Measurements from ENCODE around the gene IGF1R. TPM values are rescaled to one million over a fixed set of nuclear protein-coding genes. Genes with fewer than 3 reads are reported as not detected.

IGF1R gene
- total RNA-seq, 5 donors from 2014 or later (not counting 1 experiment from before 2014, with no cell fraction given) = 40.3 to 97.2 (median 79.4) TPM

- no peak overlapping the region for H3K4me3 ChIP-seq (ENCODE audit: control insufficient read depth in 1 of 2, extremely low read depth in 1 of 2, low read length in 1 of 2)
- Mint-ChIP-seq H3K9me3 (peaks cover 6 to 15% (median 7%) of the 10 kb centered on the region in 3 donors), H3K36me3 (no peaks in the 10 kb centered on the region), H3K4me1 (no peaks in the 10 kb centered on the region), H3K27me3 (peaks cover 2 to 6% of the 10 kb centered on the region in 2 donors), H3K27ac (no peak overlapping the region), H3K4me3 (no peak overlapping the region)
- no peaks in the 10 kb centered on the region for H3K4me1 ChIP-seq (ENCODE audit: control insufficient read depth in 1 of 2, extremely low read depth in 1 of 2, insufficient read depth in 2 of 2, low read length in 2 of 2)
- ChIA-PET POLR2A (no interaction called here), CTCF (no interaction called here)
- no peak for ATAC-seq (replicated peaks in 1 of 4)
- DNase-seq = no peak
- no peaks in the 10 kb centered on the region for H3K36me3 ChIP-seq (ENCODE audit: control insufficient read depth in 2 of 2, extremely low read depth in 1 of 2, insufficient read depth in 1 of 2, low read length in 1 of 2)
- no peaks in the 10 kb centered on the region for H3K27me3 ChIP-seq (replicated peaks in 1 of 2; ENCODE audit: control insufficient read depth in 2 of 2, extremely low read depth in 1 of 2, insufficient read depth in 2 of 2, low read length in 1 of 2)
- no peaks in the 10 kb centered on the region for H3K9me3 ChIP-seq
- H3K27ac ChIP-seq (ENCODE audit: low read length) = no peak overlapping the region
These were observed 347.8 kb downstream of the IGF1R start for GRCh38 chr15:98996169-98996568.

- Histone ChIP-seq H3K4me3 (ENCODE audit: control insufficient read depth in 1 of 2, extremely low read depth in 1 of 2, low read length in 1 of 2) (no peak overlapping the region), H3K27me3 (replicated peaks in 1 of 2; ENCODE audit: control insufficient read depth in 2 of 2, extremely low read depth in 1 of 2, insufficient read depth in 2 of 2, low read length in 1 of 2) (no peaks in the 10 kb centered on the region), H3K4me1 (ENCODE audit: control insufficient read depth in 1 of 2, extremely low read depth in 1 of 2, insufficient read depth in 2 of 2, low read length in 2 of 2) (no peaks in the 10 kb centered on the region), H3K36me3 (ENCODE audit: control insufficient read depth in 2 of 2, extremely low read depth in 1 of 2, insufficient read depth in 1 of 2, low read length in 1 of 2) (no peaks in the 10 kb centered on the region), H3K9me3 (no peaks in the 10 kb centered on the region), H3K27ac (ENCODE audit: low read length) (no peak overlapping the region)
- ChIA-PET CTCF (no interaction called here), POLR2A (no interaction called here)
- no peak overlapping the region for H3K4me3 Mint-ChIP-seq
- peaks cover 2 to 6% of the 10 kb centered on the region in 2 donors for H3K27me3 Mint-ChIP-seq
- WGBS (ENCODE audit: insufficient coverage) = no CpG with 5 or more reads among the region's 6 CpGs
- ATAC-seq (replicated peaks in 1 of 4) (no peak), DNase-seq (no peak)
- no peaks in the 10 kb centered on the region for H3K36me3 Mint-ChIP-seq
- peaks cover 6 to 15% (median 7%) of the 10 kb centered on the region in 3 donors for H3K9me3 Mint-ChIP-seq
- H3K27ac Mint-ChIP-seq = no peak overlapping the region
- H3K4me1 Mint-ChIP-seq = no peaks in the 10 kb centered on the region
These were observed 348.3 kb downstream of the IGF1R start for GRCh38 chr15:98996624-98997023.

- no peaks in the 10 kb centered on the region for H3K36me3 Mint-ChIP-seq
- DNase-seq (no peak), ATAC-seq (replicated peaks in 1 of 4) (no peak)
- H3K4me1 Mint-ChIP-seq = peaks cover 0 to 2% (median 0%) of the 10 kb centered on the region in 3 donors
- peaks cover 6 to 15% (median 7%) of the 10 kb centered on the region in 3 donors for H3K9me3 Mint-ChIP-seq
- H3K4me3 Mint-ChIP-seq = no peak overlapping the region
- H3K27me3 Mint-ChIP-seq = peaks cover 2 to 3% of the 10 kb centered on the region in 2 donors
- ChIA-PET CTCF (no interaction called here), POLR2A (no interaction called here)
- Histone ChIP-seq H3K27me3 (replicated peaks in 1 of 2; ENCODE audit: control insufficient read depth in 2 of 2, extremely low read depth in 1 of 2, insufficient read depth in 2 of 2, low read length in 1 of 2) (no peaks in the 10 kb centered on the region), H3K27ac (ENCODE audit: low read length) (no peak overlapping the region), H3K9me3 (no peaks in the 10 kb centered on the region), H3K4me3 (ENCODE audit: control insufficient read depth in 1 of 2, extremely low read depth in 1 of 2, low read length in 1 of 2) (no peak overlapping the region), H3K36me3 (ENCODE audit: control insufficient read depth in 2 of 2, extremely low read depth in 1 of 2, insufficient read depth in 1 of 2, low read length in 1 of 2) (no peaks in the 10 kb centered on the region), H3K4me1 (ENCODE audit: control insufficient read depth in 1 of 2, extremely low read depth in 1 of 2, insufficient read depth in 2 of 2, low read length in 2 of 2) (peaks cover 2 to 6% of the 10 kb centered on the region in 2 experiments)
- WGBS (ENCODE audit: insufficient coverage) = 95% methylated on average over 3 of the region's 3 CpGs
- no peak overlapping the region for H3K27ac Mint-ChIP-seq
These were observed 349.0 kb downstream of the IGF1R start for GRCh38 chr15:98997312-98997711.

- no peak overlapping the region for H3K4me3 ChIP-seq (ENCODE audit: control insufficient read depth in 1 of 2, extremely low read depth in 1 of 2, low read length in 1 of 2)
- no peak for DNase-seq
- Mint-ChIP-seq H3K27ac (no peak overlapping the region), H3K4me3 (no peak overlapping the region), H3K27me3 (peaks cover 0 to 2% of the 10 kb centered on the region in 2 donors), H3K4me1 (peaks cover 0 to 2% (median 2%) of the 10 kb centered on the region in 3 donors), H3K36me3 (no peaks in the 10 kb centered on the region), H3K9me3 (peaks cover 6 to 15% (median 7%) of the 10 kb centered on the region in 3 donors)
- CTCF ChIA-PET = no interaction called here
- 93% methylated on average over 9 of the region's 9 CpGs for WGBS (ENCODE audit: insufficient coverage)
- no peak overlapping the region for H3K27ac ChIP-seq (ENCODE audit: low read length)
- no peaks in the 10 kb centered on the region for H3K36me3 ChIP-seq (ENCODE audit: control insufficient read depth in 2 of 2, extremely low read depth in 1 of 2, insufficient read depth in 1 of 2, low read length in 1 of 2)
- peaks cover 6 to 7% of the 10 kb centered on the region in 2 experiments for H3K4me1 ChIP-seq (ENCODE audit: control insufficient read depth in 1 of 2, extremely low read depth in 1 of 2, insufficient read depth in 2 of 2, low read length in 2 of 2)
- H3K9me3 ChIP-seq = no peaks in the 10 kb centered on the region
- no peak for ATAC-seq (replicated peaks in 1 of 4)
- POLR2A ChIA-PET = no interaction called here
- no peaks in the 10 kb centered on the region for H3K27me3 ChIP-seq (replicated peaks in 1 of 2; ENCODE audit: control insufficient read depth in 2 of 2, extremely low read depth in 1 of 2, insufficient read depth in 2 of 2, low read length in 1 of 2)
These were observed 349.4 kb downstream of the IGF1R start for GRCh38 chr15:98997755-98998154.

- ChIA-PET CTCF (no interaction called here), POLR2A (no interaction called here)
- no peak overlapping the region for H3K4me3 Mint-ChIP-seq
- no peak overlapping the region for H3K27ac Mint-ChIP-seq
- H3K4me3 ChIP-seq (ENCODE audit: control insufficient read depth in 1 of 2, extremely low read depth in 1 of 2, low read length in 1 of 2) = no peak overlapping the region
- H3K27me3 Mint-ChIP-seq = peaks cover 0 to 2% of the 10 kb centered on the region in 2 donors
- no peaks in the 10 kb centered on the region for H3K36me3 ChIP-seq (ENCODE audit: control insufficient read depth in 2 of 2, extremely low read depth in 1 of 2, insufficient read depth in 1 of 2, low read length in 1 of 2)
- H3K36me3 Mint-ChIP-seq = no peaks in the 10 kb centered on the region
- H3K9me3 ChIP-seq = no peaks in the 10 kb centered on the region
- DNase-seq (no peak), ATAC-seq (replicated peaks in 1 of 4) (no peak)
- H3K9me3 Mint-ChIP-seq = peaks cover 6 to 15% (median 7%) of the 10 kb centered on the region in 3 donors
- 70% methylated on average over 2 of the region's 3 CpGs for WGBS (ENCODE audit: insufficient coverage)
- no peak overlapping the region for H3K27ac ChIP-seq (ENCODE audit: low read length)
- no peaks in the 10 kb centered on the region for H3K27me3 ChIP-seq (replicated peaks in 1 of 2; ENCODE audit: control insufficient read depth in 2 of 2, extremely low read depth in 1 of 2, insufficient read depth in 2 of 2, low read length in 1 of 2)
- peaks cover 6 to 8% of the 10 kb centered on the region in 2 experiments for H3K4me1 ChIP-seq (ENCODE audit: control insufficient read depth in 1 of 2, extremely low read depth in 1 of 2, insufficient read depth in 2 of 2, low read length in 2 of 2)
- peaks cover 0 to 5% (median 2%) of the 10 kb centered on the region in 3 donors for H3K4me1 Mint-ChIP-seq
These were observed 349.9 kb downstream of the IGF1R start for GRCh38 chr15:98998279-98998678.

GRCh38 chr15:98999233-98999632 is 350.9 kb downstream of the IGF1R start:
- ATAC-seq (replicated peaks in 1 of 4) (no peak), DNase-seq (no peak)
- Mint-ChIP-seq H3K9me3 (peaks cover 6 to 15% (median 7%) of the 10 kb centered on the region in 3 donors), H3K36me3 (no peaks in the 10 kb centered on the region), H3K27ac (no peak overlapping the region), H3K4me1 (peaks cover 0 to 8% (median 4%) of the 10 kb centered on the region in 3 donors), H3K27me3 (peaks cover 0 to 2% of the 10 kb centered on the region in 2 donors), H3K4me3 (no peak overlapping the region)
- WGBS (ENCODE audit: insufficient coverage) = no CpG with 5 or more reads among the region's 2 CpGs
- Histone ChIP-seq H3K27me3 (replicated peaks in 1 of 2; ENCODE audit: control insufficient read depth in 2 of 2, extremely low read depth in 1 of 2, insufficient read depth in 2 of 2, low read length in 1 of 2) (no peaks in the 10 kb centered on the region), H3K9me3 (no peaks in the 10 kb centered on the region), H3K4me3 (ENCODE audit: control insufficient read depth in 1 of 2, extremely low read depth in 1 of 2, low read length in 1 of 2) (no peak overlapping the region), H3K4me1 (ENCODE audit: control insufficient read depth in 1 of 2, extremely low read depth in 1 of 2, insufficient read depth in 2 of 2, low read length in 2 of 2) (peaks cover 6 to 8% of the 10 kb centered on the region in 2 experiments), H3K36me3 (ENCODE audit: control insufficient read depth in 2 of 2, extremely low read depth in 1 of 2, insufficient read depth in 1 of 2, low read length in 1 of 2) (no peaks in the 10 kb centered on the region), H3K27ac (ENCODE audit: low read length) (no peak overlapping the region)
- CTCF ChIA-PET = no interaction called here
- POLR2A ChIA-PET = no interaction called here

GRCh38 chr15:99002226-99002625 is 353.9 kb downstream of the IGF1R start:
- Mint-ChIP-seq H3K27ac (no peak overlapping the region), H3K9me3 (peaks cover 0 to 5% (median 4%) of the 10 kb centered on the region in 3 donors), H3K4me1 (peaks cover 0 to 8% (median 4%) of the 10 kb centered on the region in 3 donors), H3K4me3 (no peak overlapping the region), H3K36me3 (no peaks in the 10 kb centered on the region), H3K27me3 (peaks cover 0 to 2% of the 10 kb centered on the region in 2 donors)
- H3K4me3 ChIP-seq (ENCODE audit: control insufficient read depth in 1 of 2, extremely low read depth in 1 of 2, low read length in 1 of 2) = no peak overlapping the region
- ChIA-PET CTCF (no interaction called here), POLR2A (no interaction called here)
- DNase-seq = peak in 1 of 35 experiments; percentile 6
- peaks cover 6 to 8% of the 10 kb centered on the region in 2 experiments for H3K4me1 ChIP-seq (ENCODE audit: control insufficient read depth in 1 of 2, extremely low read depth in 1 of 2, insufficient read depth in 2 of 2, low read length in 2 of 2)
- WGBS (ENCODE audit: insufficient coverage) = no CpG with 5 or more reads among the region's 3 CpGs
- peaks cover 0 to 6% of the 10 kb centered on the region in 2 experiments for H3K27me3 ChIP-seq (replicated peaks in 1 of 2; ENCODE audit: control insufficient read depth in 2 of 2, extremely low read depth in 1 of 2, insufficient read depth in 2 of 2, low read length in 1 of 2)
- no peak overlapping the region for H3K27ac ChIP-seq (ENCODE audit: low read length)
- ATAC-seq (replicated peaks in 1 of 4) = no peak
- H3K36me3 ChIP-seq (ENCODE audit: control insufficient read depth in 2 of 2, extremely low read depth in 1 of 2, insufficient read depth in 1 of 2, low read length in 1 of 2) = no peaks in the 10 kb centered on the region
- no peaks in the 10 kb centered on the region for H3K9me3 ChIP-seq
